DMS 273 treated with DMSO at 0.1 percent for 48 hours (cell line): ENCODE measurements around the gene ALOX12B.
"Not testable (repeated sequence)": the region's sequence is repeated elsewhere in the genome, so short reads cannot be mapped to it uniquely, and the experiment has no call there.

Experiments
- DNase-seq: peaks from one replicate; lab custom pipeline; 2025; lab: John Stamatoyannopoulos, UW

The ALOX12B gene

DNA sequence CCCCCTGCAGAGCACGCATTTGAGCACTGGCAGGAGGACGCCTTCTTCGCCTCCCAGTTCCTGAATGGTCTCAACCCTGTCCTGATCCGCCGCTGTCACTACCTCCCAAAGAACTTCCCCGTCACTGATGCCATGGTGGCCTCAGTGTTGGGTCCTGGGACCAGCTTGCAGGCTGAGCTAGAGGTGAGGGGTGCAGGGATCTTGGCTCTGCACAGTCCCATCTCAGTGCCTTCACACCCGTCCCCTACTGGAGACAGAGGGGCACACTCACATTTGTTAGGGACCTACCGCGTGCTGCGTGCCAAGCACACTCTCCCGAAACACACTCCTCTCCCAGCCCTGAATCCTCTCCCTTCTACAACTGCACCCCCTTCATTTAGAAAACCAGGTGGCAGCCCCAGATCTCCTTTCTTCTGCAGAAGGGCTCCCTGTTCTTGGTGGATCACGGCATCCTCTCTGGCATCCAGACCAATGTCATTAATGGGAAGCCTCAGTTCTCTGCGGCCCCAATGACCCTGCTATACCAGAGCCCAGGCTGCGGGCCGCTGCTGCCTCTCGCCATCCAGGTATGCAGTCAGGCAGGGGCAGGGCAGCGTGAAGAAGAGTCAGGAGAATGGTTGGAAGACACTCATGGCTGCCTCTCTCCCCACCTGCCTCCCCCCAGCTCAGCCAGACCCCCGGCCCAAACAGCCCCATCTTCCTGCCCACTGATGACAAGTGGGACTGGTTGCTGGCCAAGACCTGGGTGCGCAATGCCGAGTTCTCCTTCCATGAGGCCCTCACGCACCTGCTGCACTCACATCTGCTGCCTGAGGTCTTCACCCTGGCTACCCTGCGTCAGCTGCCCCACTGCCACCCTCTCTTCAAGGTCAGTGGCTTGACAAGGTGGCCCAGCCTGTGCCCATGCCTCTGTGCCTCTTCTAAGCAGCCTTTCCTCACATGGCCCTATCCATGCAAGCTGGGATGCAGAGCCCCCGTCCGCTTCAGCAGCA, 42.4 kb downstream of the ALOX12B start:
- DNase-seq = no peak

DNA sequence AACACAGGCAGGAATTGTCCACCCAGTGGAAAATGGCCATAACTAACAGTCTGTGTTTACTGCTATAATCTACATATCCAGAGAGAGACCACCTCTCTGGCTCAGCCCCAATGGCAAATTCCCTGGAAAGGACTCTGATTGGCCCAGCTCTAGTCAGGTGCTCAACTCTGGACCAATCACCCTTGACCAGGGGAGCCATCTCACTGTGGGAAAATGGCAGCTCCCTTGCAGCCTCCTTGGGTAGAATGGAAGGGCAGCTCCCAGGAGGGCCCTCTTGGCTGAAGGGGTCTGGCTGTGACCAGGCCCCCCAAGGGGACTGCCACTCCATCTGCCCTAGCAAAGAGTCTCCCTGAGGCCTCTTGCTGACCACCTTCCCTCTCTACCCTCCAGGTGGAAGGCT, 45.5 kb downstream of the ALOX12B start:
- no peak for DNase-seq

DNA sequence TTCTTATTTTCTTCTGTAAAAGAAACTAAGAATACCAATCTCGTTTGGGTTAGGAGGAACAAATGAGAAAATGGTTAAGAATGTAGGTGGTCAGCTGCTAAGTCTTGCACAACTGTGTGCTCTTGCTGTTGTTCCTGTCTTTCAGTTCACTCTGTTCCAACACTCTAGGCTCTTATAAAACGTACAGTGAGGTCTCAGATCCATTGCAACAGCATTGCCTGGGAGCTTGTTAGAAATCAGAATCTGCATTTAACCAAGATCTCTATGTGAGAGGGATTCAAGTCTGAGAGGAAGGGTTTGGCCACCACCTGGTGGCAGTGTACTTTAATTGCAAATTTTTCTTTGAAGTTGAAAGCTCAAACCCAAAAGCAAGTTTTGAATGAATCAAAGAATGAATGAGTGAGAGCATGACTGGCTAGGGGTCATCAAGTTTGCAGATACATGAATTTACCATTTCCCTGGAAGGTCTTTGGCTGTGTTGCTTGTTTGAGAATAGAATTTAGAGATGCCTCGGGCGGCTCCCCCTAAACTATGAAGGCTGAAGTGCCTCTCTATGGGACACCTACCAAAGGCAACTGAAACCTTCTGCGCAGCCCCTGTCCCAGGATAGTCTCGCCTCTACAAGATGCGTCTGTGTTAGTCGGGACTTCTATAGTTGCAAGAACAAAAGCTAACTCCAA, 46.1 kb downstream of the ALOX12B start:
- no peak for DNase-seq

DNA sequence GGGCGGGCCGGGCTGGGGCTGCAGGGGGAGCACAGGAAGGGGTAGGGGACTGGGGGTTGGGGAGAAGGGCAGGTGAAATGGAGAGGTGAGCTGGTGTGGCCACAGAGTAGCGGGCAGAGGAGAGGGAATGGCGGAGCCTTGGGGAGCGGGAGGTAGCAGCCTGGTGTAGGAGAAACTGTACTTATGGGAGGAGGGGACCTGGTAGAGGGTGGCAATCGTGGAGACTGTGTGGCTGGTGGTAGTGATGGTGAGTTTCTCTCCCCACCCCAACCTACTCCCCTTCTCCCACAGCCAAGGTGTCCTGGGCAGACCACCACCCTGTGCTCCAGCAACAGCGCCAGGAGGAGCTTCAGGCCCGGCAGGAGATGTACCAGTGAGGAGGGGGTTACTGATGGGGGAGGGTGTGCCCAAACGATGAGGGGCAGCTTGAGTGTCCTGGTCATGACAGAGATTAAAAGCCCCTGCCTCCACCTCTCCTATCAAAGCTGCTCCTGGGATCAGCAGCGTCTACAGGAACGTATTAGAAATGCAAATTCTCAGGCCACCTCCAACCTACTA, 47.8 kb downstream of the ALOX12B start:
- no peak for DNase-seq

DNA sequence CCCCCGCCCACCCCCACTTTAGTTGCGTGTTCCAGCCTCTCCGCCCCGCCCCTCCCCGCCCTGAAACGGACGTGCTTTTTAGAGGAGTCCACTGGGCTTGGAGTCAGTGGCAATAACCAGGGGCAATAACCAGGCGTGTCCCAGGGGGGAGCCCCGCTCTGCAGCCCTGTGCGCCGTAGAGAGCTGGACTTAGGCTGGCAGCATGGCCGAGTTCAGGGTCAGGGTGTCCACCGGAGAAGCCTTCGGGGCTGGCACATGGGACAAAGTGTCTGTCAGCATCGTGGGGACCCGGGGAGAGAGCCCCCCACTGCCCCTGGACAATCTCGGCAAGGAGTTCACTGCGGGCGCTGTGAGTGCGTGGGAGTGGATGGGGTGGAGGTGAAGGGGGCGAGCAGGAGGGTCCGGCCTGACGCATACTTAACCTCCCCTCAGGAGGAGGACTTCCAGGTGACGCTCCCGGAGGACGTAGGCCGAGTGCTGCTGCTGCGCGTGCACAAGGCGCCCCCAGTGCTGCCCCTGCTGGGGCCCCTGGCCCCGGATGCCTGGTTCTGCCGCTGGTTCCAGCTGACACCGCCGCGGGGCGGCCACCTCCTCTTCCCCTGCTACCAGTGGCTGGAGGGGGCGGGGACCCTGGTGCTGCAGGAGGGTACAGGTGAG, 48.4 kb downstream of the ALOX12B start, which contains the start of gene ALOX15B:
TSS of gene ALOX15B (plus strand) at position 106 of the 657 bp plus-strand sequence. CDS start at position 203, 97 bp downstream.
- no peak for DNase-seq

DNA sequence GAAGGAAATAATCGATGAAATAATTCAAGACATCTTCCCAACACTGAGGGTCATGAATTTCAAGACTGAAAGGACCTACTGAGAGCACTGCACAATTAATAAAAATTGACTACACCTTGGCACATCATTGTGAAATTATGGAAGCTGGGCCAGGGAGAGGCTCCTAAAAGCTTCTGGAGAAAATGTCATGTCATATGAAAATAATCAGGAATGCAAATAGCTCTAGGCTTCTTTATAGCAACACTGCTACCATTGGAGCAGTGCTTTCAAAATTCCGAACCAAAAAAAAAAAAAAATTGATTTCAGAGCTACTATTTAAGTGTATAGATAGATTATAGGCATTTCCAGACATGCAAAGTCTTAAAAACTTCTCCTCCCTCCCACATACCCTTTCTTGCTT, 55.1 kb downstream of the ALOX12B start:
- no peak for DNase-seq

DNA sequence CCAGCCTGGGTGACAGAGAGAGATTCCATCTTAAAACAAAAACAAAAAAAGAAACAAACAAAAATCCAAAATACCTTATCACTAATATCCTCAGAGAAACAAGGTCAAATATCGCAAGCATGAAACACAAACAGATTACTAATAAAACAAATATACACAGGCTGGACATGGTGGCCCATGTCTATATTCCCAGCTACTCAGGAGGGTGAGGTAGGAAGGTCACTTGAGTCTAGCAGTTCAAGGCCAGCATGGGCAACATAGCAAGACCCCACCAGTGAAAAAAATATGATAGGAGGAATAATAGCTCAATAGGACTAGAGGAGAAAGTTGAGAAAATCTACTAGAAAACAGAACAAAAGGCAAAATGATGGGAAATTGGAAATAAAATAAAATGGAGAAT, 55.6 kb downstream of the ALOX12B start:
- DNase-seq = no peak

DNA sequence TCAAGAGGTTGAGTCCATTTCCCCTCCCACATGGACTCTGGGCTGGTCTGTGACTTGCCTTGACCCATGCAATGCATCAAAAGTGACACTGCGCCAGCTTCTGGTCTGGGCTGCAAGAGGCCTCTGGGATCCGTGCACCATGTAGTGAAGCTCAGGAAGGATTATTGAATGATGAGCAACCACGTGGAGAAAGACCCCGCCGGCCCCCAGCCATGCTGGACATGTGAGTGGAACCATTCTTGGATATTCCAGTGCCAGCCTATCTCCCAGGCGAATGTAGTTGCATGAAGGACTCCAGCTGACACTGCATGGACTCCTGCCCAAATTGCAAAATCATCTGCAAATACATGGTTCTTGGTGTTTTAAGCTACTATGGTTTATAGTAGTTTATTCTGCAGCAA, 56.3 kb downstream of the ALOX12B start:
- DNase-seq = no peak

DNA sequence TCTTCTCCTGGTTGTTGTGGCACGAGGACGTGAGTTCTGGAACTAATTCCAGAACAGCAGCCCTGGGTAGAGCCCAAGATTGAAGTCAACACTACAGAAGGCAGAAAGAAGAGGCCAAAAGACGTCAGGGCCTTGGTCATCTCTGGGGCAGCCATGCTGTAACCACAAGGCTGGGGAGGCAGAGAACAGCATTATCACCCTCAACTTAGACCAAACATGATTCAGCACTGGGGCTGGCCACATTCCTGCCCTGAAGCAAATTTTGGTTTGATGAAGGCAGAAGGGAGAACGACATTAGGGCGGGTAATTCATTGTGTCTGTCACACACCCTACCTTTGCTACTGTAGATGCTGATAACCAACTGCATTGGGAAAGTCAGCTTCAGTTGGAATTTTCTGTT, 58.4 kb downstream of the ALOX12B start:
- no peak for DNase-seq

DNA sequence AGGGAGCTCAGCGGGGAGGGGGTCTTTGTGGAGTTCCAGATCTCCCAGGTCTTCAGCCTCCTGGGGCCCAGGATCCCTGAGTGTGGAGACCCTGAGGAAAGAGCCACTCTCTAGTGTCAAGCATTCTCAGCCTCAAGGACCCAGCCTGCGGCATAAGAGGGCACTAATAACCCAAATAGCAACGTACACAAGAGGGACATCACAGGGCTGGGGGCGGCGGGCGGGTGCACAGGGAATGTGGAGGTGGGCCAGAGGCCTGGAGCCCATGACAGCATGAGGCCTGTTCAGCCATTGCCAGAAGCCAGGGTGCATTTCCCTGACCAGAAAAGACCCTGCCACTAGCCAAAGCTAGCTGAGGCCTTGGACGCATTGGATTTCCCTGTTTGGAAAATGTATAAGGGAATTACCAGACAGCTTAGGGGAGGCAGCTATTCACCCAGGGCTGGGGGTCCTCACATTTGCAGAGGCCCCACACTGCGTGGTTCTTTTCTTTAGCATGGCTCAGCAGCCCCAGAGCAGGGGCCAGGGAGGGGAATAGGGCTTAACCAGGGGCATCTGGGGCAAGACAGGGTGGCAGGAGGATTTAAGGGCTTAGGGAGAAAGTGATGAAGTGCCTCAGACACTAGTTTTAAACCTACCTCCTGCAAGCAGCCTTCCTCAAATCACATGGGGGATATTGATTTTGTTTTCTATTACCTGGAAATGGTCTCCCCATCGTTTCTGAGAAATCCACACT, 62.2 kb downstream of the ALOX12B start:
- DNase-seq = no peak

DNA sequence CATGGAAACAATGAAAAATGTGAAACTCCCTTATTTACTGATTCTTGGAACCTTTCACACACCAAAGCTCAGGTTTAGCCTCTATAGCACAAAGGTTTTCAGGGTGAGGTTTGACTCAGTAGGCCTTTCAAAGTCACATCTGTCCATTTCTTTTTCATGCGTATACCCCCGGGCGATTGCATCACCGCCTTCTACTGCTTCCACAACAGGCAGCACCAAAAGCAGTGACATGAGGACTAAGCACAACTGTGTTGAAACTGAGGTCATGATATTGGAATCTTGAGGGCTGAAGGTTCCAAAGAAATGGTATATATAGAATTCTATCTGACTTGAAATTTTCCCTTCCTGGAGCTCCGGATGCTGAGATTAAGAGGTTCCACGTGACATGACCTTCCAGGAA, 63.4 kb downstream of the ALOX12B start:
- DNase-seq = not testable (repeated sequence)
